Liver (tissue), 9 donors: ENCODE results near the gene SLC2A5. TPM values are rescaled to one million over a fixed set of nuclear protein-coding genes. Genes with fewer than 3 reads are reported as not detected.
A peak's percentile ranks its signal among the peaks of the same experiment; 100 is the strongest.
"Not testable (repeated sequence)": the region's sequence is repeated elsewhere in the genome, so short reads cannot be mapped to it uniquely, and the experiment has no call there.

Experiments
- DNase-seq: peaks from one replicate; pipeline ENCODE4 v3.0.0-alpha.2; 2017; ENCODE audit warnings: low spot score
- H3K27ac ChIP-seq, 2 donors: one replicate each; pipeline ENCODE4 v1.7.0; 2013; ENCODE audit warnings: inconsistent platforms in 2 of 2, low read length in 2 of 2, control low read depth in 1 of 2, low read depth in 1 of 2, mild to moderate bottlenecking in 1 of 2
- H3K27me3 ChIP-seq, 4 donors: one replicate each; pipeline versions ENCODE4 v1.6.1 to v1.7.0; 2013; ENCODE audit warnings: low read length in 3 of 4, inconsistent platforms in 1 of 4, mild to moderate bottlenecking in 1 of 4, moderate library complexity in 1 of 4; ENCODE audit not compliant: control insufficient read depth in 4 of 4, insufficient read depth in 4 of 4
- H3K36me3 ChIP-seq, 4 donors: one replicate each; pipeline versions ENCODE4 v1.6.1 to v1.7.0; 2013; ENCODE audit warnings: low read length in 3 of 4, mild to moderate bottlenecking in 3 of 4, low read depth in 1 of 4, moderate library complexity in 1 of 4; ENCODE audit not compliant: control insufficient read depth in 4 of 4, insufficient read depth in 3 of 4
- H3K4me1 ChIP-seq, 4 donors: one replicate each; pipeline versions ENCODE4 v1.6.1 to v1.7.0; 2013; ENCODE audit warnings: low read length in 3 of 4, mild to moderate bottlenecking in 3 of 4, moderate library complexity in 1 of 4; ENCODE audit not compliant: control insufficient read depth in 4 of 4, insufficient read depth in 4 of 4
- H3K4me3 ChIP-seq, 3 donors: one replicate each; pipeline versions ENCODE4 v1.6.1 to v1.7.0; 2013; ENCODE audit warnings: low read length in 3 of 3, control low read depth in 1 of 3, low read depth in 1 of 3, mild to moderate bottlenecking in 1 of 3
- H3K9ac ChIP-seq, 2 donors: one replicate each; pipeline ENCODE4 v1.7.0; 2013; ENCODE audit warnings: low read length in 2 of 2, mild to moderate bottlenecking in 2 of 2, moderate library complexity in 2 of 2, control low read depth in 1 of 2, low read depth in 1 of 2
- H3K9me3 ChIP-seq, 4 donors: one replicate each; pipeline versions ENCODE4 v1.6.1 to v1.7.0; 2013; ENCODE audit warnings: low read length in 3 of 4; ENCODE audit not compliant: control insufficient read depth in 4 of 4
- ATF3 ChIP-seq: IDR thresholded peaks from 2 replicates; pipeline ENCODE4 v1.6.1; 2016; ENCODE audit warnings: antibody characterized with exemption
- CTCF ChIP-seq: fragments of 150-350 bp; IDR thresholded peaks from 2 replicates; pipeline ENCODE4 v1.5.1; 2017; ENCODE audit warnings: improper control_type of control experiment, low read depth, low read length; ENCODE audit not compliant: missing input control
- HNF4A ChIP-seq, 2 donors: conservative IDR thresholded peaks; 2 replicates each; pipeline ENCODE4 v1.6.1; 2016; ENCODE audit warnings: antibody characterized with exemption in 2 of 2, mild to moderate bottlenecking in 2 of 2
- NR2F2 ChIP-seq: IDR thresholded peaks from 2 replicates; pipeline ENCODE4 v1.6.1; 2016; ENCODE audit warnings: antibody characterized with exemption
- RAD21 ChIP-seq, 2 donors: IDR thresholded peaks; 2 replicates each; pipeline ENCODE4 v1.6.1; 2016; ENCODE audit warnings: antibody characterized with exemption in 2 of 2, mild to moderate bottlenecking in 2 of 2
- RXRA ChIP-seq, 2 donors: IDR thresholded peaks; 2 replicates each; pipeline ENCODE4 v1.6.1; 2017 to 2018; ENCODE audit warnings: antibody characterized with exemption in 2 of 2, mild to moderate bottlenecking in 1 of 2
- SP1 ChIP-seq: IDR thresholded peaks from 2 replicates; pipeline ENCODE4 v1.6.1; 2018; ENCODE audit warnings: antibody characterized with exemption, mild to moderate bottlenecking
- TAF1 ChIP-seq: conservative IDR thresholded peaks from 2 replicates; pipeline ENCODE4 v1.6.1; 2016; ENCODE audit warnings: antibody characterized with exemption, mild to moderate bottlenecking
- WGBS: extraction: QIAGEN DNeasy Blood & Tissue Kit; methylation state at CpG from one replicate; pipeline ENCODE4 v1.1.7; 2013; 5-methylcytosine and 5-hydroxymethylcytosine counted together
- polyA plus RNA-seq, 2 donors: library from polyadenylated mRNA; stranded (reverse) in 1 of 2; unstranded in 1 of 2; fragments of 200-250 nt in 1 of 2; fragments of >200 nt in 1 of 2; fragmentation: Nextera tagmentation in 1 of 2; extraction: Ambion mirVana in 1 of 2; gene quantifications; one replicate each; pipeline versions ENCODE4 v1.2.1 to v1.2.3, GENCODE V29; 2013 to 2015
- total RNA-seq, 2 donors: library from RNA; depleted of rRNA; stranded (reverse); fragments of >200 nt; gene quantifications; one replicate each; pipeline ENCODE4 v1.2.3, GENCODE V29; 2014
- TF ChIP-seq, protein P1 (sequence below): IDR thresholded peaks from 2 replicates; pipeline ENCODE4 v1.6.1; 2016; ENCODE audit warnings: antibody characterized with exemption
- TF ChIP-seq, protein P2 (sequence below): IDR thresholded peaks from 2 replicates; pipeline ENCODE4 v1.6.1; 2016; ENCODE audit warnings: antibody characterized with exemption
- donor health status: healthy.
- donor health status: healthy.
- donor health status: healthy.
- donor health status: healthy.
- donor health status: healthy.

SLC2A5 gene
- total and polyA plus RNA-seq, 4 donors: 0.07 to 1.6 (median 0.13) TPM

GRCh38 chr1:8993962-8994675 is 75.3 kb downstream of the SLC2A5 start:
- 47% methylated on average over 12 of the region's 13 CpGs for WGBS
- DNase-seq, H3K27ac ChIP-seq: not testable (repeated sequence)

GRCh38 chr1:8992936-8993687 is 76.3 kb downstream of the SLC2A5 start:
- no peak overlapping the region for H3K9ac ChIP-seq
- no peak for TF ChIP-seq NR2F2
- TF ChIP-seq ATF3: no peak
- TF ChIP-seq RAD21 (IDR thresholded peaks at IDR 0.05): peak in 1 of 2 donors; percentile 13
- H3K9me3 ChIP-seq: no peaks in the 10 kb centered on the region
- H3K27me3 ChIP-seq: no peaks in the 10 kb centered on the region
- H3K27ac ChIP-seq: no peak overlapping the region
- no peak for DNase-seq
- no peaks in the 10 kb centered on the region for H3K36me3 ChIP-seq
- no peak overlapping the region for H3K4me3 ChIP-seq
- 96% methylated on average over 8 of the region's 8 CpGs for WGBS
- H3K4me1 ChIP-seq: peaks cover 0 to 3% (median 0%) of the 10 kb centered on the region in 4 donors

More at GRCh38 chr1:8993962-8994675, 75.3 kb downstream of the SLC2A5 start:
- H3K4me3 ChIP-seq, H3K4me1 ChIP-seq, H3K27me3 ChIP-seq, H3K36me3 ChIP-seq, H3K9me3 ChIP-seq, H3K9ac ChIP-seq: not testable (repeated sequence)
- TF ChIP-seq HNF4A (conservative IDR thresholded peaks at IDR 0.05) (peak in 1 of 2 donors; percentile 16), RXRA (IDR thresholded peaks at IDR 0.05) (peak in 1 of 2 donors; percentile 26)

GRCh38 chr1:8989821-8990220 is 79.6 kb downstream of the SLC2A5 start:
- Histone ChIP-seq H3K9me3 (no peaks in the 10 kb centered on the region), H3K4me1 (peaks cover 0 to 8% (median 0%) of the 10 kb centered on the region in 4 donors), H3K27me3 (no peaks in the 10 kb centered on the region), H3K27ac (no peak overlapping the region), H3K36me3 (no peaks in the 10 kb centered on the region), H3K9ac (no peak overlapping the region), H3K4me3 (no peak overlapping the region)
- TF ChIP-seq TAF1 (no peak), RXRA (IDR thresholded peaks at IDR 0.05) (no peak), SP1 (no peak), RAD21 (IDR thresholded peaks at IDR 0.05) (no peak), CTCF (no peak), HNF4A (conservative IDR thresholded peaks at IDR 0.05) (no peak)
- TF ChIP-seq, protein P1, sequence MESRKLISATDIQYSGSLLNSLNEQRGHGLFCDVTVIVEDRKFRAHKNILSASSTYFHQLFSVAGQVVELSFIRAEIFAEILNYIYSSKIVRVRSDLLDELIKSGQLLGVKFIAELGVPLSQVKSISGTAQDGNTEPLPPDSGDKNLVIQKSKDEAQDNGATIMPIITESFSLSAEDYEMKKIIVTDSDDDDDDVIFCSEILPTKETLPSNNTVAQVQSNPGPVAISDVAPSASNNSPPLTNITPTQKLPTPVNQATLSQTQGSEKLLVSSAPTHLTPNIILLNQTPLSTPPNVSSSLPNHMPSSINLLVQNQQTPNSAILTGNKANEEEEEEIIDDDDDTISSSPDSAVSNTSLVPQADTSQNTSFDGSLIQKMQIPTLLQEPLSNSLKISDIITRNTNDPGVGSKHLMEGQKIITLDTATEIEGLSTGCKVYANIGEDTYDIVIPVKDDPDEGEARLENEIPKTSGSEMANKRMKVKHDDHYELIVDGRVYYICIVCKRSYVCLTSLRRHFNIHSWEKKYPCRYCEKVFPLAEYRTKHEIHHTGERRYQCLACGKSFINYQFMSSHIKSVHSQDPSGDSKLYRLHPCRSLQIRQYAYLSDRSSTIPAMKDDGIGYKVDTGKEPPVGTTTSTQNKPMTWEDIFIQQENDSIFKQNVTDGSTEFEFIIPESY: no peak
- TF ChIP-seq, protein P2, sequence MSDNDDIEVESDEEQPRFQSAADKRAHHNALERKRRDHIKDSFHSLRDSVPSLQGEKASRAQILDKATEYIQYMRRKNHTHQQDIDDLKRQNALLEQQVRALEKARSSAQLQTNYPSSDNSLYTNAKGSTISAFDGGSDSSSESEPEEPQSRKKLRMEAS: no peak
- WGBS: 86% methylated on average over 4 of the region's 4 CpGs
- DNase-seq: no peak
